DOHH2 (cell line): ENCODE results near the gene LRG1.

Experiments
- EZH2phosphoT487 ChIP-seq: fragments of 200-600 bp; sonication (generic); IDR thresholded peaks from 2 replicates; pipeline ENCODE4 v1.6.1; 2017; ENCODE audit warnings: borderline replicate concordance, mild to moderate bottlenecking, antibody characterized with exemption, low read length, moderate library complexity, mixed read lengths
- TF ChIP-seq, protein P1 (sequence below): fragments of 200-600 bp; sonication (generic); IDR thresholded peaks from one replicate; pipeline ENCODE4 v1.5.1; 2014; ENCODE audit warnings: antibody characterized with exemption, mild to moderate bottlenecking, low read depth, low read length; ENCODE audit not compliant: poor library complexity, severe bottlenecking

DNA sequence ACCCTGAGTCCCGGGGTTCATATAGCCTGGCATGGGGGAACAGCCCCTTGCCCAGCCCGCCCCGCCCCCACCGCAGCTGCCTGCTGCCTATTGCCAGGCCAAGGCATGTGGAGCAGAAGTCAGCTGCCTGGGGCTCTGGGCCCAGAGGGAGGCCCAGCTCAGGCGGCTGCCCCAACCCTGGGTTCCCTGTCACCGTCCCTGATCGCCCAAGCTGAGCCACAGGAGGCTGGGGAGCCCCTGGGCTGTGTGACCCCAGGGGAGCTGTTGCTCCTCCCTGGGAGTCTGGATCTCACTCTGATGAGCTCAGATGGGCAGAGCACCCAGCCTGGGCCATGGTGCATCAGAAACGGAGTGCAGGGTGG lies 22.9 kb downstream of the LRG1 start:
- TF ChIP-seq, protein P1, sequence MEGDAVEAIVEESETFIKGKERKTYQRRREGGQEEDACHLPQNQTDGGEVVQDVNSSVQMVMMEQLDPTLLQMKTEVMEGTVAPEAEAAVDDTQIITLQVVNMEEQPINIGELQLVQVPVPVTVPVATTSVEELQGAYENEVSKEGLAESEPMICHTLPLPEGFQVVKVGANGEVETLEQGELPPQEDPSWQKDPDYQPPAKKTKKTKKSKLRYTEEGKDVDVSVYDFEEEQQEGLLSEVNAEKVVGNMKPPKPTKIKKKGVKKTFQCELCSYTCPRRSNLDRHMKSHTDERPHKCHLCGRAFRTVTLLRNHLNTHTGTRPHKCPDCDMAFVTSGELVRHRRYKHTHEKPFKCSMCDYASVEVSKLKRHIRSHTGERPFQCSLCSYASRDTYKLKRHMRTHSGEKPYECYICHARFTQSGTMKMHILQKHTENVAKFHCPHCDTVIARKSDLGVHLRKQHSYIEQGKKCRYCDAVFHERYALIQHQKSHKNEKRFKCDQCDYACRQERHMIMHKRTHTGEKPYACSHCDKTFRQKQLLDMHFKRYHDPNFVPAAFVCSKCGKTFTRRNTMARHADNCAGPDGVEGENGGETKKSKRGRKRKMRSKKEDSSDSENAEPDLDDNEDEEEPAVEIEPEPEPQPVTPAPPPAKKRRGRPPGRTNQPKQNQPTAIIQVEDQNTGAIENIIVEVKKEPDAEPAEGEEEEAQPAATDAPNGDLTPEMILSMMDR = no peak
- no peak for TF ChIP-seq EZH2phosphoT487
